Measurements from ENCODE around the gene XK.

DNA sequence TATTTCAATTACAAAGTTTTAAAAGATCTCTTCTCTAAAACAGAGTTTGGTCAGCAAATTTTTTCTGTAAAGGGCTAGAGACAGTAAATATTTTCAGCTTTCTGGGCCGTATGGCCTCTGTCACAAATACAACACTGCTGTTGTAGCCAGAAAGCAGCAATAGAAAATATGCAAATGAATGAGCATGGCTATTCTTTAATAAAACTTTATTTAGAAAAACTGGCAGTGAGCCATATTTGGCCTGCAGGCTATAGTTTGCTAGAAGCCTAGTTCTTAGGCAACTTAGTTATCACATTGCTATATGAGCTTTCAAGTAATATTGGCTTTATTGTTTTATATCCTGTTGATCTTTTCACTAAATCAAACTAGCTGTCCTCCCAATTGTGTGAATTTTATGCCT is 26.5 kb upstream of the XK start:
- TF ChIP-seq EZH2 (IDR thresholded peaks at IDR 0.05; ENCODE audit: insufficient read depth, poor library complexity, severe bottlenecking) (no peak), EZH2phosphoT487 (IDR thresholded peaks at IDR 0.05; ENCODE audit: insufficient read depth, low read depth) (no peak)
